GM18517 (cell line): Measurements from ENCODE around the gene NREP.

Experiments used
- ATAC-seq: cut with Tn5 transposase; IDR thresholded peaks from one replicate; pipeline ENCODE4 v1.9.1; 2021; ENCODE audit warnings: mild to moderate bottlenecking, moderate library complexity; ENCODE audit not compliant: unreplicated experiment

The NREP gene

GRCh38 chr5:111697881-111698757 is 58.9 kb downstream of the NREP start:
- no peak for ATAC-seq

DNA sequence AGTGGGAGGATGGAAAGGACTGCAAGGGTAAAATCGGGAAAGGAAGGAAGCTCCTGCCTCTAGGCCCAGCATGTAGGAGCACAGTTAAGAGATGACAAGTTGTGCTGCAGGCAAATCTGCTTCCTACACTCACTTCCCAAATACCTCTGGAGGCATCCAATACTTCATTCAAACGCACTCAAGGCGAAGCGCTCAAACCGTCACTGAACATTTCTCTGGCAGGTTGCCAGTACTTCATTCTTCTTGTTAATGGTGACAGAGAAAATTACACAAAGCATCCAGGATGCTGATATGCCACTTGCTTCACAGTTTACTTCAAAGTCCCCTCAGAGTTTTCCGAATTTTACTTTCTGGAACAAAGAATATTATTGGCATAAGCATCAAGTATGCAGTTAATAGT is 59.8 kb downstream of the NREP start:
- ATAC-seq: no peak

GRCh38 chr5:111695991-111696390 is 61.0 kb downstream of the NREP start:
- no peak for ATAC-seq

DNA sequence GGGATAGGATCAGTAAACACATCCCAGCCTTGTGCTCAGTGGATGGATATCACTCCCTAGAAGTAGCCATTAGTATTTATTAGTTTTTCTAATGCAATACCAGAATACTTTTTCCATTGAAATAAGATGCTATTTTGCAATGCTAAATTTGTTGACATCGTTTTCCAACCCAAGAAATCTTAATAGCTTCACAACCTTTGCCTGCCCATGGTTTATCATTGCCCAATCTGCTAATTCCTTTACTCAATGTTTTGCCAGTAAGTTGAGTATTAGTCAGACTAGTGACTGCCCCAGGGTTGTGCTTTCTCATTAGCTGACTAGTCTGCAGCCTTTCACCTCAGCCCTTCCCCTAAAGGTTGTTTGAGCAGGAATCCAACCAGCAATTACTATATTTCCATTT is 62.9 kb downstream of the NREP start:
- no peak for ATAC-seq

- ATAC-seq: no peak
Measured at GRCh38 chr5:111691914-111692313, 65.1 kb downstream of the NREP start.

- no peak for ATAC-seq
Measured at GRCh38 chr5:111691508-111691907, 65.5 kb downstream of the NREP start.

DNA sequence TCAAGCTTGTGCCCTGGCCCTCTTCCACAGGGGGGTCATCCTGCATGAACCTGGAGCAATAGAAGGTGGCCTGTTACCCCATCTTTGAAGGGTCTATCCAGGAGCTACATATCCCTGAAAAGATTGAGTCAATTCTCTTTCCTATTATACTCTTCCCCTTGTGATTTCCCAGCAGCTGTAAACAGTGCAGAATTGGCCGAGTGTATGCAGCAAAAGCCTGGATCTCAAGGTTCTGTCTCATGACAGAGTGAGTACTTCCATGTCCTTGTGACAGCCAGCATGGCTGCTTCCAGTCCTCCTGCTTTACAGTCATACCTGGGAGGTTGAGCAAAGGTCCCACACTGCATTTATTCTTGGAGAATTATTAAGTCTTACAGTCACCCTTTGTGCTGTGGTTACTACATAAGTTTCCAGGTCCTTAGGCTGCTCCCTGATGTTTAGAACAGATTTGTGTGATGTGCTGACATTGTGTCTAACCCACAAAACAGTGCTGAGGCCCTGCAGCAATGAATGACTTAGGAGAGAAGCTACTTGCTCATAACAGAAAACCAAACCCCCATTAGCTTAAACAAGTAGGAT is 67.5 kb downstream of the NREP start:
- no peak for ATAC-seq

DNA sequence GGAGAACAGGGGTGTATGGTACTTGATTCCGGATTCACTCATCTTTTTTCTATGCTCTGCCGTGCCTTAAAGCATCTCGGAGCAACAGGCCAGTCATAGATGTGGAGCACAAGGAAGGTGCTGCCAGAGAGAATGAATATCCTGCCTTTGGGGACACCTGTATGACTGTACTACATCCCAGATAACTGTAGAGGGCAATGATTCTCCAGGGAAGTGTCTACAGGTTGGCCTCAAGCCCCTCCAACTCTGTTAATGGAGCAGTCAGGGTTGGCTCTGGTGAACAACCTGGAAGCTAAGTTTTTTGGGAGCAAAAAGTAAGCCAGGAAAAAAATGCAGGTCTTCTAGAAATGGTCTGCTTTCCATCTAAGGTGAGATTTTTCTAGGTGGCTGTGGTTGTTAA is 71.0 kb downstream of the NREP start:
- no peak for ATAC-seq

- ATAC-seq: no peak
Measured at GRCh38 chr5:111682641-111683040, 74.4 kb downstream of the NREP start.

DNA sequence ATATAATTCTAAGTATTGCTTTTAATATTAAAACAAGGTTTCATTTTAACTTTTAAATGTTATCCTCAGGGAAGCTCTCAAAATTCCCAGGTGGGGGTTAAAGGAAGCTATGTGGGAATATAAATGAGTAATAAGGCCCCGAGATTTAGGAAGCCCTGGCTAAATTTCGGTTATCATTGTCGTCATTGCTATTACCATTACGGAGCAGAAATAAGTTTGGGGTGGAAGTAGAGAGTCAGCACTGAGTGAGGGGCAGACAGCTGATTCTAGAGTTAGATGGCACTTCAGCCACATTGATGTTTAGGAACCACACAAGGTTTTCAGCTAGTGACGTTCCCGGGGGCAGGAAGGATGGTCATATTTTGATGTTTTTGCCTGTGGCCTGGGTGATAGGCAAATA is 74.9 kb downstream of the NREP start:
- ATAC-seq: no peak

DNA sequence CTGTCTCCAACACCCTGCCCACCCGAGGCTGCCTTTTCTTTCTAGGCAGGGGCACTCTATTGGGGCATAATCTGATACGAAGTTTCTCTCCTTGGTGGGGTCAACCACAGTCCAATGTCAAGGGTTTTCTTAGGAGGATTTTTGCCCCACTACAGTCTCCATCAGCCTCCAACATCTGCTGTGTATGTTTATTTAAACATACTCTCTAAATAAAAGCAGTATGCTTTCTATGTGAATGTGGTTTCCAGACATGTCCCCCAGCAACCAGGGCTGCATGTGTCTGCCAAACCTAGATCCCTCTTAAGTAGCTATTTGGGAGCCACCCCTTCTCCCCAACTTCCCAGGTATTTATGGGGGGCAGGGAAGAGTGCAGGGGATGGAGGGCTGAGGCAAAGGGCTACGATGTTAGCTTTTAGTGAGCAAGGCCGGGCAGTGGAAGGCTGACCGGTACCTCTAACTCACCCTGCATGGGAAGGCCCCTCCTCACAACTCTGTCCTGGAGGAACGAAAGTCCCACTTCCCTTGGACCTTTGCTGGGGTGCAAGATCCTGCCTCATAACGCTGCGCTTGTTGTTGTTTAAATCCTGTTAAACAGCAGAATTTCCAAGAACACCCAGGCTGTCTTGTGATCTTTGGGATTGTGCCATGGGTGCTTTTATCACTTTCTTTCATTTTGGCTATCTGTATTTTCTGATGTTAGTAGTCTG is 75.4 kb downstream of the NREP start:
- ATAC-seq: no peak

GRCh38 chr5:111680737-111681413 is 76.1 kb downstream of the NREP start:
- ATAC-seq: no peak

- ATAC-seq: no peak
Measured at GRCh38 chr5:111679611-111680010, 77.4 kb downstream of the NREP start.
